Skin epidermis (tissue), 12 donors: ENCODE data around the gene COL20A1.

ENCODE experiments used
- H3K27ac ChIP-seq, 21 experiments: fragments of 200-600 bp; sonication (generic) in 11 of 21; one replicate each; pipeline ENCODE4 v1.5.0; 2020; ENCODE audit warnings: mild to moderate bottlenecking in 3 of 21, inconsistent platforms in 2 of 21, moderate library complexity in 2 of 21
- H3K4me3 ChIP-seq, 7 experiments: fragments of 200-600 bp; sonication (generic) in 2 of 7; one replicate each; pipeline ENCODE4 v1.5.0; 2020; ENCODE audit warnings: inconsistent platforms in 2 of 7, mild to moderate bottlenecking in 2 of 7, moderate library complexity in 1 of 7

The COL20A1 gene

DNA sequence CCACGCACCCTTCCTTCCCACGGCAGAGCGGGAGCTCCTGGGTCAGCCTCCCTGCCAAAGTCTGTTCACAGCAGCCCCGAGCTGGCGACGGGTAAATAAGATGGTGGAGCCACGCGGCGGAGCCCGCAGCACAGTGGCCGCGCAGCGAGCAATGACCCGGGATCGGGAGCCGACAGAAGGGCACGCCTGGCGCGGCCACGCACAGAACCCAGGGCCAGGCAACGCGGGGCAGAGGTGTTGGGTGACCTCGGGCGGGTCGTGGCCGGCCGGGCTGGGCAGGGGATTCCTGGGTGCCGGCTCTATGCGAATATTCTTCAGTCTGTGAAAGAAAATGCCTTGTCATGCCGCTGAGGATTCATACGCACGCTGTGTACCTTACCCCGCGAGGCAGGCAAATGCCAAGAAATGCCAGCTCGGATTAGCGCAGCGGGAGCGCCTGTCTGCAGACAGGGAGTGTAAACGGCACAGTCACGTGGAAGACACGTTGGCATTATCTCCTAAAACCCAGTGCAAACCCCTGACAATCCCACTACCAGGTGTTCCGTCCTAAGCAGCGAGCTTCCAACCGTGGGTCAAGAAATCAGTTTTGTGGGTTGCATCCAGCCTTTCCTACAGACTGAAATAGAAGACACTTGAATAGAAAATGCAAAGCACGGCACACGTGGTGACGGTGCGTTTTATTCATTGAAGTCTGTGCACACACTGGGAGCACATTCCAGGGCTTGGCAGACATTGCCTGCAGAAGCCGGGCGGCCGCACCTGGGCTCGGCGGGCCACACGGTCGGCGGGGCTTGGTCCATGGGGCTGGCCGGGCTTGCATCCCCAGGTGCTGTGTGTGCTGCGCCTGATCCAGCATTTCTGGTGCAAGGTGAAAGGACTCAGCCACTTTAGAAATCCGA is 49.8 kb downstream of the COL20A1 start:
- H3K4me3 ChIP-seq = no peak overlapping the region

DNA sequence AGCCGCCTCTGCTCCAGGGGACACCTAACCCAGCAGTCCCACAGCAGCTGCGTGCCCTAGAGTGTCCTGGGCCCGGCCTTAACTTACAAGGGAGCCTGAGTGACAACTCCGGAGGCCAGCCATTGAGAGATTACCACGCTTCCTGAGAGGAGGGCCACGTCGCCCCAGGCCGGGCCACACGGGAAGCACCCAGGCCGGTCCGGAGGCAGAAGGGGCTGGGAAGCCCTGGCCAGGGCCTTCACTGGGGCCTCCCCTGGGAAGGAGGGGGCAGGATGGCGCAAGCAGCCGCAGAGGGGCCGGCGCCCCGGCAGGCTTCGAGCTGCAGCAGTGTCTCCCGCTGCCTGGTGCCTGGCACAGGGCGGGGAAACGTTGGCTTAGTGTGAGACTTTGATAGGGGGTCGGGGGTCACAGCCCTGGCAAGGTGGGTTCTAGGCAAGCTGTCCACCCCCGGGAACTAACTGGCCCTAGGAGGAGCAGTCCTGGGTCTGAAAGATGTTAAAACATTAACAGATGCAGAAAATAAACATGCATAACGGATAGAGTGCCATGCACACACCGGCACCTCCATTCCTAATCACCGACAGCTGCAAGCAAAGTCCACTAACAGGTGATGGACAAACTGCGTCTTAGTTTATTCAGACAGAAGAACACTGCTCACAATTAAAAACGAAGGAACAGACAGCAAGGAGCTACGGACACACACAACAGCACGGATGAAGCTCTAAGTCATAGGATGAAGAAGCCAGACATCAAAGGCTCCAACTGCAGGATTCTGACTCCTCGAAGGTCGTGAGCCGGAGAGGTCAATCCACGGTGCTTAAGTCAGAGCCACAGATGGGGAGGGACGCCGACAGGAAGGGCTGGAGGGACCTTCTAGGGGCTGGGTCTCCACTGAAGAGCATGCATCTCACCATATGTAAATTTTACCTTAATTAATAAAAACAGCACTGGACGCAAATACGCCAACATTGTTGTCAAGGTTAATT is 50.8 kb downstream of the COL20A1 start:
- no peak overlapping the region for H3K27ac ChIP-seq
- H3K4me3 ChIP-seq = no peak overlapping the region

More for the DNA sequence above, 49.8 kb downstream of the COL20A1 start:
- H3K27ac ChIP-seq = no peak overlapping the region

DNA sequence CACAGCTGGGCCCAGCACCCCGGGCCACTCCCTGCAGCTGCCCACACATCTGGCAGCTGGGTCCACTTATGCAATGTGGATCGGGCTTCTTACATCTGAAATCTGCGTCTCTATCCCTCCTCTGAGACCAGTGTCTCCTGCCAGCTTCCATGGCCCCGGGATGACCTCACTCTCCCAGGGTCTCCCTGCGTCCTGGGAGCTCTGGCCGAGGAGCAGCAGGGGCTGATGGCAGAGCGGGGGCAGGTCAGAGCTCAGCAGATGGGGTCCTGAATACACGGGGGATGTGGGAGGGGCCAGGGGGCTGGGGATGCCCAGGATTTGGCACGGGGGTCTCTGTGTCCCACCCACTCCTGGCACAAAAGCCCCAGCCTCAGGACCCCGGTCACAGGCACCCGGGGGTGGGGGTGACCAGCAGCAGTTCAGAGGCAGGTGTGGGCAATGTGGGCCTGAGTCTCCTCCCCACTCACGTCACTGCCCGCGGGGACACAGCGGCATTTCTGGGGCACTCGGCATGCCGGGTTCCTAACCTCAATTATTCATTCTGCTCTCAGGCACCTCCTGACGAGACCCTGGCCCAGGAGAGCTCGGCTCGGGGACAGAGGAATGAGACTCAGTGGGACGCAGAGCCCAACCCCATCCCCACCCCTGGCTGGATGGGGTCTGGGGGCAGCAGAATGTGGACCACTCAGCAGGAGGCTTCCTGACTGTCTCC is 51.8 kb downstream of the COL20A1 start:
- no peak overlapping the region for H3K27ac ChIP-seq

DNA sequence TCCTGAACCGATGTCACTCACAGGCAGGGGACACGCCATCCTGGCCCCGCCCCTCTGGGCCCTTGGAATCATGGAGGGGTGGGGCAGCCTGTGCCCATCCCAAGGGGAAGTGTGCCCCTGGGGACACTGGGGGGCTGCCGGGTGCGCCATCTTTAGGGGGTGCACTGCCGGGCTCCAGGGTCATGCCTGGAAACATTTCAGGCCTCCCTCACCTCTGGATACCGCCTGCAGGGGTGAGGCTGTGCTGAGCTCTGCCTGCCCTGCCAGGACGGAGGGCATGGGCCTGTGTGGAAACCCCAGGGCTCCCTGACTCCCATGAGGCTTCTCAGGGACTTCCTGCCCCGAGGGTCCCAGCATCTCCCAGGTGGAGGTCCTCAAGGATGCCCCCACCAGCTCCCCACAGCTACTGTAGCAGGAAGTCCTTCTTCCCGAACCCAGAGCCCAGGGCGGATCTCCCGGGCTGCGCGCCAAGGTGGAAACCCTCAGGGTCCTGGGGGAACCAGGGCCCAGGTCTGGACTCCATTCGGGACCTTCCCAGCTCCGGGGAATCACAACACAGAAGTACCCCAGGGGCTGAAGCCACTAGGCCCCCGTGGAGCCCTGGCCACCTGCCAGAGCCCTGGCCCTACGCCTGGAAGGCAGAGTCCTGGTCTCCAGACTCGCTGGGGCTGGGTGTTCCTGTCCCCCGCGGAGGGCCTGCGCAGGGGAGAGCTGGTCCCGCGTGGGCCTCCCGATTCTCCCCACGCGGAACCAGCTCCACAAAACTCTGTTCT is 52.5 kb downstream of the COL20A1 start:
- no peak overlapping the region for H3K4me3 ChIP-seq
- no peak overlapping the region for H3K27ac ChIP-seq

More for the DNA sequence above, 51.8 kb downstream of the COL20A1 start:
- H3K4me3 ChIP-seq = no peak overlapping the region

DNA sequence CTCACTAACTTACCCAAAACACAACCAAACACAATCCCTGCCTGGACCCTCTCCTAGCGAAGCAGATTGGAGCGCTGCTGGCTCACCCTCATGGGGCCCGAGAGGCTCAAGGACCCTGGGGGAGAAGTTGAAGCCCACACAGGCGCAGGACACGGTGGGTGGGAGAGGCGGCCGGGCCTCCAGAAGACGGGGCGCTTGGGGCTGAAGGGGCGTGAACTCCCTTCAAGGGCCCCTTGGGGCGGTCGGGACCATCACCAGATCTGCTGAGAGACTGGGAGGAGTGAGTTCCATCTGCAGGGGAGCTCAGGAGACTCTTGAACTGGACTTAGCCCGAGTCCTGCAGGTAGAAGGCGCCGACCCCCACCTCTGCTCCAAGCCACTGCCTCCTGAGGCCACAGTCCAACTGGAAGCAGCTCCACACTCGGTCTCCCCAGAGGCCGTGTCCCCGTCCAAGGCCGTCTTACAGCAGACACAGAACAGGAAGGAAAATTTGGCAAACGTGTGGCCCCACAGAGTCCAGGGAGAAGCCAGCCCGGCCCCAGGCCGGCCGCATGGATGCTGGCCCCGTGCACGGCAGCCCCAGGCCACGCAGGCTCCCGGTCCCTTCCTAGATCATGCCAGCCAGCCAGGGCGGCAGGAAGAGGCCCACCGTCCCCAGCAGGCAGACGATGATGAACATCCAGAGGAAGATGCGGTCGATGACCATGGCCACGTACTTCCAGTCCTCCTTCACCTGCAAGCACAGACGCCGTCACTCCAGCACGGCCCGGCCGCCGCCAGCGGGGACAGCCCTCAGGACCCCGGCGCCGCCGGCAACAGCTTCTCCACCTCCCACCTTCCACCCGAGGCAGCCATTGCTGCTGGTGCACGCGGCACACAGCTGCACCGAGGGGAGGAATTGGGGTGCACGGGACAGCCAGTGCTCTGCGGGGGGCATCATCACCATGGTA is 53.4 kb downstream of the COL20A1 start:
- Histone ChIP-seq H3K27ac (no peak overlapping the region), H3K4me3 (no peak overlapping the region)

DNA sequence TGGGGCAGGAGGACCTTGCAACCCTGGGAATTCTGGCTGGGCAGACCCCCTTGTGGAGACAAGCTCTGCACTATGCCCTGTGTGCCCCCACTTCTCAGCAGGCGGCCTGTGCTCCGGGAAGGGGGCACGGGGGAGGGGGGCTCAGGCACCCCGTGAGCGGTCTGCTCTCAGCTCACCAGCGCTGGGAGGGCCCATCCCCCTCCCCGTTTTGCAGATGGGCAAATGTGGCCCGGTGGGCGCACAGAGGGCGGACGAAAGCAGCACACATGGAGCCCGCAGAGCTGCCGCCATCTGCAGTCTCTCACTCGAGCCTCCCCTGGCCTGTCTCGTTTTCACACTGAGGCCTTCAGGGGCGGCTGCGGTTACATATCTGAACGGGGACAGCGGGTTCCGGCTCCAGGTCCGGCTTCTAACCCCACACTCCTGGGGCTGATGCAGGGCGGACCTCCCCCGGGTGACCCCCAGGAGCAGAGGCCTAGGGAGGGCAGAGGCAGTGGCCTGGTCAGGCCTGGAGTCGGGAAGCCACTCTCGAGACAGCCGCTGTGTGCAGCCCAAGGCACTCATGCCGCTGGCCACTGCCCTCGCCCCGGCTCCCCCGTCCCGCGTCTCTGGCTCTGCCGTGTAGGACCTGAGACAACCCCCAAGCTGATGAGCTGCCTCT is 54.2 kb downstream of the COL20A1 start:
- no peak overlapping the region for H3K27ac ChIP-seq

DNA sequence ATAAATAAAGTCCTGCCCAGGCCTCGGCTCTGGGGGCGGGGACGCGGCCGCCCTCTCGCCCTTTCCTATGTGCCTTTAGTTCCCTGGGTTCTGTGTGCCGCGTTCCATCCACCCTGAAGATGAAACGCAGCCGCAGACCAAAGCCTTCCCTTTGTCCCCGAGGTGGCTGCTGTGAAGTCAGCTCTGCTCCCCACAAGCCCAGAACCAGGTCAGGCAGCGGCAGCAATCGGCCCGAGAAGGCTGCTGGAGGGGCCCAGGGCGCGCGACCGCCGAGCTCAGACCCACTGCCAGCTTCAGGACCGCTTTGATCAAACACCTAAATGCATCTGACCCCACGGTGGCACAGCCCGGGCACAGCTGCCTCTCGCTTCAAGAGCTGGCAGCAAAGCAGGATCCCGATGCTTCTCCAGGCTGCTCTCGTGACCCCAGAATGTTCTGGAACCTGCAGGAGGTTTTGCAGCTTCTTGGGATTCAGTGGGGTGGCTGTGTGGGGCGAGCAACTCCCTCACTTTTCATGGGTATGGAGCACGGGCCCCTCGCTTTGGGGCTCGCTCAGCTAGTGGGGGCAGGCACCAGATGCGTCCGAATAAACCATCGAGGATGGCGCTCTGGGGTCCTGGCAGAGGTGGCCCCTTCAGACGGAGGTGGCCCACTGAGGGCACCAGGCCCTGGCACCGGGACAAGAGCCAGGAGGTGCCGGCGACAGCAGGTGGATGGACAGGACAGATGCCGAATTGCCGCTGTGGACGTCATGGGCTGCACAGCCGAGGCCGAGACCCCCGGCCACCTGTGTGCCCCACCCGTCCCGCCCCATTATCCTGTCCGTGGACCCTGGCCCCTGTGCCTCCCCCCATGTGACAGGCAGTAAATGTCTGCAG is 55.2 kb downstream of the COL20A1 start:
- Histone ChIP-seq H3K4me3 (no peak overlapping the region), H3K27ac (no peak overlapping the region)

More for the DNA sequence above, 54.2 kb downstream of the COL20A1 start:
- no peak overlapping the region for H3K4me3 ChIP-seq

DNA sequence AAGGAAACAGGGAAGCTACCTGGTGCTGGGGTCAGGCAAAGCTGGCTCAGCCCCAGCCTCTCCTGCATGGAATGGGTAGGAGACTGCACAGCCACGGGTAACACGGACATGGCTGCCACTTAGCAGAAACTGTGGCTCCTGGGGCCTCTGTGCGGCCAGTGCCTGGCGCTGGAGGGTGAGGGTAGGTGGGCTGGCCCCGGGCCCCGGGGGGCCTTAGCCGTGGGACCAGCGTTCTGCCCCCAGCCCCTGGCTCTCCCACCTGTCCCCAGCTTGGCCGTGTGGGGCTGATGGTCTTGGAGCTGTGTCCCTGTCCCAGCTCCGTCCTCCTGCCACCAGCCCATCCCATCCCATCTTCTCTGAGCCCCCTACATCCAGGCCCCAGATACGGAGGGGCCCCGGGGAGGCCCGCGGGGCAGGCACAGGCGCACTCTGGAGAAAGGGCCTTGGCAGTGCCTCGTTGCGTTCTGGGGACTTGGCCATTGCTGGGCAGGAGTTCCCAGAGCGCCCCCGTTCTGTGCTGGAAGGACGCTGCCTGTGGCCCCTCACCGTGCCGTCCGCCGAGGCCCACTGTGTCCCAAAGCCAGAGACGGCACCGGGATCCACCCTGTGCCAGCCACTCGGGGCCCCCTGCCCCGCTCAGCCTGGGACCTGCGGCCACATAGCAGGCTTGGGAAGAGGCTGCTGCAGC is 56.0 kb downstream of the COL20A1 start:
- Histone ChIP-seq H3K4me3 (no peak overlapping the region), H3K27ac (no peak overlapping the region)

DNA sequence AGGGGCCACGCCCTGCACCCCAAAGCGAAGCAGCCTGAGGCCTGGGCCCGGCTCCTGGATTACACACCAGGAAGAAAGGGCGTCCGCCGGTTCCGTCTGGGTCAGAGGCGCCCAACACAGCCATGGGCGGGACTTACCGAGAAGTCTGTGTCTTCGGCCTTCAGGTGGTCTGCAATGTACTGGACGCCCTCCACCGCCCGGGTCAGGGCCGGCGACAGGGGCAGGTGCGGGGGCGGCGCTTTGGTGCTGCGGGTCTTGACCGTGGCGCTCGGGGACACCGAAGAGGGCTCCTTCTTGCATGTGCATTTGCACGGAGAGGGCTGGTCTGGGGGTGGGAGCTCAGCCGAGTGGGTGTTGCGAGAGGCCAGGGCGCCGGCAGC is 56.5 kb downstream of the COL20A1 start:
- Histone ChIP-seq H3K27ac (no peak overlapping the region), H3K4me3 (no peak overlapping the region)

DNA sequence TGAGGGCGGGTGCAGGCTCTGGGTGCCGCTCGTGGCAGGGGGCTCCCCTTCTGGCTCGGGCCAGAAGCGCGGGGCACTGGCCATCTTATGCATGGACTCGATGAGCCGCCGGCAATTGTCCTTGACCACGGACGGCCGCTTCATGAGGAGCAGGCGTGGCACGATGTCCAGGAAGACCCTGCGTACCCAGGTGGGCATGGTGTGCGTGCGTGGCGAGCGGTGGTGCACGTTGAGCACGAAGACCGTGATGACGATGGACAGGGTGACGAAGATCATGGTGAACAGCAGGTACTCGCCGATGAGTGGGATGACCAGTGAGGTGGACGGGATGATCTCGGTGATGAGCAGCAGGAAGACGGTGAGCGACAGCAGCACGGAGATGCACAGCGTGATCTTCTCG is 57.2 kb downstream of the COL20A1 start:
- H3K27ac ChIP-seq = no peak overlapping the region
- H3K4me3 ChIP-seq = no peak overlapping the region

DNA sequence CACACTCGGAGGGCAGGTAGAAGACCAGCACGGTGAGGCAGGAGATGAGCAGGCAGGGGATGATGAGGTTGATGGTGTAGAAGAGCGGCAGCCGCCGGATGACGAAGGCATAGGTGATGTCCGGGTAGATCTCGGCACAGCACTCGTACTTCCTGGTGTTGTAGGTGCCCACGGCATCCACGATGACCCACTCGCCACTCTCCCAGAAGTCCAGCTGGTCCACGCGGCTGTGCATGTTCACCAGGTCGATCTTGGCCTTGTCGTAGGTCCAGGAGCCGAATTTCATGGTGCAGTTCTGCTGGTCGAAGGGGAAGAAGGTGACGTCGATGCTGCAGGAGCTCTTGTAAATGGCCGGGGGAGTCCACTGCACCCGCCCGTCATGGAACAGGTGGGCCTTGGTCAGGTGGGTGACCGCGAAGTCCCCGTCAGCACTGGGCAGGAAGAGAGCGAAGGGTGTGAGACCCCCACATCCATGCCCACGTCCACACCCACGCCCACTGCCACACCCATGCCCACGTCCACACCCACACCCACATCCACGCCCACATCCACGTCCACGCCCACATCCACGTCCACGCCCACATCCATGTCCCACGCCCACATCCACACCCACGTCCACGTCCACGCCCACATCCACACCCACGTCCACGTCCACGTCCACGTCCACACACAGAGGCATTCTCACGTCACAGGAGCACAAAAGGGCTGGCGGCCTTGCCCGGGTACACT is 57.8 kb downstream of the COL20A1 start:
- Histone ChIP-seq H3K4me3 (no peak overlapping the region), H3K27ac (no peak overlapping the region)

DNA sequence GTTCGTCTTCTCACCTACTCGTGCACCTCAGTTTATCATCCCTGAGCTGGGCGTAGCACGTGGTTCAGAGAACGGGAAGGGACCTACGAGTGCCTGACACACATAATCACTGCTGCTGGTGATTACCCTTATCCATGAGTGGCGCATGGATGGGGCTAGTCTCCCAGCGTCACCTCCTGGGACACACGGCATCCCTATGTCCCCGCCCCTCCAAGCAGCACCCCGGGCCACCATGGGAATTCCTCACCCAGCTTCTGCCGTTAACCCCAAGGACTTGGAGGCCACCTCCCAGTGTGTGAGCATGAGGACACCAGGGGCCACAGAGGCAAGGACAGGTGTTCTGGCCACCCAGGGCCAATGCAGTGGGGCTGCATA is 58.3 kb downstream of the COL20A1 start:
- no peak overlapping the region for H3K4me3 ChIP-seq
- no peak overlapping the region for H3K27ac ChIP-seq

DNA sequence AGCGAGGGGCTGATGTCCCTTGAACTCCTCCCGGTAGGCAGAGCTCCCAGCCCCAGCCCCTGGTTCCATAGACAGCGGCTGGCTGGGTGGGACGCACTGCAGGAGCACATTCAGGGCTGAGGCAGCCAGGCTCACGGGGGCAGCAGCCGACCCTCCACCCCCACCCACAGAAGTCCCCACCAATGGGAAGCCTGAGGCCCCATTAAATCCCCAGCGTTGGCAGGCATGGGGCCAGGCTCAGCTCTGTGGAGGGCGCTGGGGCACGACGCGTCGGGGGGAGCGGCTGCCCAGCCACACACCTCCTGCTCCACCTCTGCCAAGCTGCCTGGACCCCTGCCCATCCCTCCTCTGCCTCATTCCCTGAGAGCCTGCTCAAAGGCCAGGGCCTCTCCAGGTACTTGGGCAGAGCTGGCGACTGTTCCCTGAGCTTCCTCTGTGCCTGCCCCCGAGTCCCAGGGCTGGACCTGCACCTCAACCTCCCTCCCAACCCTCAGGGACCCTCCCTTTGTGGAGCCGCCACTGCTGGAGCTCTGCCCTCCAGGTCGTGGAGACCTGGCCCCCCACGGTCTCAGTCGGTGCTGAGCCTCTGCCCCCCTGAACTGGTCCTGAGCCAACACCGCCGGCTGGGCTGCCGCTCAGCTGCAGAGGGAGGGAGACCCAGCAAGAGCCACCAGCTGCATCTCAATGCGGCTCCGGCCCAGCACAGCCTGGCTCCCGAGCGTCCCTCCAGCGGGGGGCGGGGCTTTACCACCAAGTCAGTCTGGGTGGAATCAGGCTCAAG is 59.0 kb downstream of the COL20A1 start:
- no peak overlapping the region for H3K4me3 ChIP-seq
- no peak overlapping the region for H3K27ac ChIP-seq

DNA sequence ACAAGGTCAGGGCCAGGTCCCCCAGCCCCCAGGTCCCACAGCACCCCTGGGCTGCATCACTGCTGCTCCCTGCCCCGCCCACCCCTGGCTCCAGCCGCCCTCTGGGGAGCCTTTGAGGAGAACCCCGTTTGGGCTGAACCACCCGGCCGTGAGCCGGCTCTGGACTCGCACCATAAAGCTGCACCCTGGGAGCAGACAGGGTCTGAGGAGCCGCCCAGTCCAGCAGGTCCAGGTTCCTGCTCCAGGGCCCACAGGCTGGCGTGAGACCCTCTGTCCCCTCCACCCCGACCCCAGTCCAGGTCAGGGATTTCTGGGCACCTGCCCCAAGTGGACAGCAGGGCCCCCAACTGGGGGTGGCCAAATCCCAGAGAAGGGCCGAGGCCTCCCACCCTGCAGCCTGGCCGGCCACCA is 59.8 kb downstream of the COL20A1 start:
- H3K27ac ChIP-seq = no peak overlapping the region
- H3K4me3 ChIP-seq = no peak overlapping the region
